Choroid plexus epithelial cell (primary cell): ENCODE measurements around the gene NDUFV3.

Source experiments
- DNase-seq: peaks from one replicate; pipeline ENCODE4 v3.0.0-alpha.2; 2010; ENCODE audit warnings: low read depth
- H3K4me3 ChIP-seq: 2 replicates; pipeline ENCODE4 v1.5.1; 2011; ENCODE audit warnings: low read depth, mild to moderate bottlenecking, control low read depth, low read length, moderate library complexity
- TF ChIP-seq, protein P1 (sequence below): conservative IDR thresholded peaks from 2 replicates; pipeline ENCODE4 v1.5.1; 2011; ENCODE audit warnings: low read depth, mild to moderate bottlenecking, control low read depth, inconsistent platforms, low read length, moderate library complexity

The NDUFV3 gene

GRCh38 chr21:42848932-42849758, 44.0 kb upstream of the NDUFV3 start:
- H3K4me3 ChIP-seq: no peak overlapping the region
- TF ChIP-seq, protein P1, sequence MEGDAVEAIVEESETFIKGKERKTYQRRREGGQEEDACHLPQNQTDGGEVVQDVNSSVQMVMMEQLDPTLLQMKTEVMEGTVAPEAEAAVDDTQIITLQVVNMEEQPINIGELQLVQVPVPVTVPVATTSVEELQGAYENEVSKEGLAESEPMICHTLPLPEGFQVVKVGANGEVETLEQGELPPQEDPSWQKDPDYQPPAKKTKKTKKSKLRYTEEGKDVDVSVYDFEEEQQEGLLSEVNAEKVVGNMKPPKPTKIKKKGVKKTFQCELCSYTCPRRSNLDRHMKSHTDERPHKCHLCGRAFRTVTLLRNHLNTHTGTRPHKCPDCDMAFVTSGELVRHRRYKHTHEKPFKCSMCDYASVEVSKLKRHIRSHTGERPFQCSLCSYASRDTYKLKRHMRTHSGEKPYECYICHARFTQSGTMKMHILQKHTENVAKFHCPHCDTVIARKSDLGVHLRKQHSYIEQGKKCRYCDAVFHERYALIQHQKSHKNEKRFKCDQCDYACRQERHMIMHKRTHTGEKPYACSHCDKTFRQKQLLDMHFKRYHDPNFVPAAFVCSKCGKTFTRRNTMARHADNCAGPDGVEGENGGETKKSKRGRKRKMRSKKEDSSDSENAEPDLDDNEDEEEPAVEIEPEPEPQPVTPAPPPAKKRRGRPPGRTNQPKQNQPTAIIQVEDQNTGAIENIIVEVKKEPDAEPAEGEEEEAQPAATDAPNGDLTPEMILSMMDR: no peak
- no peak for DNase-seq

DNA sequence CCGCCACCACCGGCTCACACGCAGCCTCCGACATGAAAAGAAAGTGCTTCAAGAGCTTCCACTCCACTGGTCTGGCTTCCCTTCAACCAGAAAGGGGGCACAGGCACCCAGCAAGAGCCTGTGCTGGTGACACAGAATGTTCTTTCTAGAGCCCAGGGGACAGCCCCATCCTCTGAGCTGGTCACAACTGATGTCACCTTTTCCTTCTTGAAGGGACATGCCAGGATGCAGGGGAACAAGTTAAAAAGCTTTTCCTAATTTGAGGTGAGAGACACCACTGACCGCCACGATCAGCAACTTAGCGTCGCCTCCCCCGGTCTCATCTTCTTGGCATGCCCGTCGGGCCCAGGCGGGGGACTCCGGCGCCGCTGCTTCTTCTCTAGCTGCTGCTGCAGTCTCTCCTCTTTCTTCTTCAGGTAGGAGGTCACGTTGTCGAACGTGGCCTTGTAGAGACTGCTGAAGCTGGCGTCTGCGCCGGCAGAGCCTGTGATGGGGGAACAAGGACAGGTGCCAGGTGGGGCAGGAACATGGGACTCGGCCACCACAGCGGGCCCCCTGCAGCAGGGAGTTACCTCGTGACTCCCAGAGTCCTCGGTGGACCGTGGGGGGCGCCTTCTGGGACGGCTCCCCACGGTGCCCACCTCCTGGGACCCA, 43.2 kb upstream of the NDUFV3 start:
- TF ChIP-seq, protein P1: no peak
- no peak overlapping the region for H3K4me3 ChIP-seq
- no peak for DNase-seq

DNA sequence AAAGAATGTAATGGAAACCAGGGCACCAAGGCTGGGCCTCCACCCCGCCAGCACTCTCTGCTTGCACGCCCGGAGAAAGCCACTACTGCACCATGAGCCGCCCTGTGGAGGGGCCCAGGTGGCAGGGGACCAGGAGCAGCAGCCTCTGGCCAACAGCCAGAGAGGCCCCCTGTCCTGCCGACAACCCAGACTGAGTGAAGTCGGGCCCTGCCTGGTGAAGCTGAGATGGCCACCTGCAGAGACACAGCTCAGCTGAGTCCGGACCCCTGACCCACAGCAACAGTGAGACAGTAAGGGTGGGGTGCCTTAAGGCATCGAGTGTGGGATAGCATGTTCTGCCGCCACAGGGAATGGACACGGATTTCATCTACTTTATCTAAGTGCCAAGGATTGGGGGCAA, 42.6 kb upstream of the NDUFV3 start:
- H3K4me3 ChIP-seq: no peak overlapping the region
- DNase-seq: no peak
- TF ChIP-seq, protein P1: no peak

DNA sequence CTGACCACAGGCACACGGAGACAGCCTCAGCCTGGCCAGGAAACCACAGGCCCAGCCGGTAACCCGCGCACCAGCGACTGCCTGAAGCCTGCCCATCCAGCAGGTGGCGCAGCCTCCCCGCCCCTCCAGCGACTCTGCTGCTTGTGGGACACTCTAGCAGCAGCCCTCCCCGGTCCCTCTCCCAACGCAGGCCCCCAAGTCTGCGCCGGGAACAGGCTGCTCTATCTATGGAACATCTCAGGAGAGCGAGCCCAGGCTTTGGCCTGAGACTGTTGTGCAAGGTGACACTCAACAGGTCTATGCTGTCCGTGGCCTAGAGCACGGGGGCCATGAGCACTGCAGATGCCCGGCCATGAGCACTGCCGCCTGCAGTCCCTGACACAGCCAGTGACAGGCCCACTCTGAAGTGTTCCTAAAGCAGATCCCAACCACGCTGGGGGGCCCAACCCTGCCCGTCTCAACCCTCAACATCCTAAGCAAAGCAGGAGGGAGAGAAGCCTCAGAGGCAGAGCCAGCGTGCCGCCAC, 42.2 kb upstream of the NDUFV3 start:
- no peak overlapping the region for H3K4me3 ChIP-seq
- DNase-seq: peak; percentile 26

GRCh38 chr21:42851812-42852665, 41.1 kb upstream of the NDUFV3 start:
- TF ChIP-seq, protein P1: no peak
- H3K4me3 ChIP-seq: no peak overlapping the region

More for the DNA sequence above, 42.2 kb upstream of the NDUFV3 start:
- TF ChIP-seq, protein P1: peak; percentile 57

GRCh38 chr21:42852925-42853570, 40.1 kb upstream of the NDUFV3 start:
- DNase-seq: no peak
- H3K4me3 ChIP-seq: no peak overlapping the region
- TF ChIP-seq, protein P1: no peak

More at GRCh38 chr21:42851812-42852665, 41.1 kb upstream of the NDUFV3 start:
- no peak for DNase-seq
